ENCODE data around the gene TRMO.
"Not testable (repeated sequence)": the region's sequence is repeated elsewhere in the genome, so short reads cannot be mapped to it uniquely, and the experiment has no call there.

Gene TRMO

DNA sequence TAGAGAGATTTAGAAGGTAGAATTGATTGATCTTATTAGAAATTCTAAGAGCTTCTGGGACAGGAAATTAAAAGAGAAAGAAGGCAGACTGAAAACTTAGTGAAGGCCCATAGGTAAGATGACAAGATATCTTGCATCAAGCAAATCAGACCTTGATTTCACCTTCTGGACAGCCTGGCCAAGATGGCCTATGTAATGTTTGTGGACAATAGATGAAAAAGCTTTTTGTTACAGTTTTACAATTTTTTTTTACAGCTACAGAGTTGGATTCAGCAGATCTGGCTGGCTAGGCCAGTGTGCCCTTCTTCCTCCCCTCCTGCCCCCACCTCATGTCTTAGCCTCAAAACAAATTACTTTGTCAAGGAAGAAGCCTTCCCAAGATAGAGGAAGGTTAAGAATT is 37.3 kb upstream of the TRMO start:
- FAIRE-seq: no peak
- TF ChIP-seq POLR2A (IDR thresholded peaks at IDR 0.05; ENCODE audit: low read depth, low read length) (no peak), SPI1 (IDR thresholded peaks at IDR 0.05; ENCODE audit: low read depth, low read length) (no peak), TAF1 (IDR thresholded peaks at IDR 0.05; ENCODE audit: low read depth, low read length) (no peak), POU2F2 (IDR thresholded peaks at IDR 0.05; ENCODE audit: low read depth, low read length) (no peak)
- DNase-seq (ENCODE audit: insufficient read length, low spot score): no peak

DNA sequence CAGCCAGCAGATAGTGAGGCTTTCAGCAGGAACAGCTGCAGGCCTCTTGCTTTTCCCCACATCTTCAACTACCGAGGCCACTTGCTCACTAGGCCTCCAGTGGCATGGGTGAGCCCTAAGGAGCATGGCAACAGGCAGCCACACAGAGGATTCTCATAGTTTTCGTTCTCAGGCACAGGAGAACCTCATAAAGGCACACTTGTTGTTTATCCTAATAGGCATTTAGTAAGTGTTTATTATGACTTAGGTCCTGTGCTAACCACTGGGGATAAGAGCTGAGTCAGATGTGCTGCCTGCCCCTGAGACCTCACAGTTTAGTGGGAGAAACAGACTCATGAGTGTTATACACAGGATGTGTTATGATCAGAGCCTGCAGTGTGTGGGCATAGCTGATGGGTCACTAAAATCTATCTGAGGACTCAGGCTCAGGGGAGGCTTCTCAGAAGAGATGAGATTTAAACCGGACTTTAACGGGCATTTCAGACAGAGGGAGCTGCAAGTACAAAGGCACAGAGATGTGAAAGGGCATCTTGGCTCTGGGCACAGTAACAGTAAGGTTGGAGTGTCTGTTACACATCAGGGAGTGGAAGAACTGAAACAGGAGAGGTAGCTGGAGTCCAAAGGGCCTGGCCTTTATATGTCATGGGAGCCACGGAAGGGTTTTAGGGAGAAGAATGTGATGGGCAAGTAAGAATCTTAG is 36.7 kb upstream of the TRMO start:
- TF ChIP-seq SPI1 (IDR thresholded peaks at IDR 0.05; ENCODE audit: low read depth, low read length): no peak
- no peak for TF ChIP-seq PAX5 (IDR thresholded peaks at IDR 0.05; ENCODE audit: insufficient read depth, low read length, severe bottlenecking)
- no peak for TF ChIP-seq POLR2AphosphoS5 (IDR thresholded peaks at IDR 0.05; ENCODE audit: low read depth, low read length)
- no peak for TF ChIP-seq POU2F2 (IDR thresholded peaks at IDR 0.05; ENCODE audit: low read depth, low read length)
- no peak for TF ChIP-seq POLR2A (IDR thresholded peaks at IDR 0.05; ENCODE audit: low read depth, low read length)
- no peak for TF ChIP-seq TAF1 (IDR thresholded peaks at IDR 0.05; ENCODE audit: low read depth, low read length)
- DNase-seq (ENCODE audit: insufficient read length, low spot score) (no peak), FAIRE-seq (no peak)

- no peak for TF ChIP-seq POLR2AphosphoS5 (IDR thresholded peaks at IDR 0.05; ENCODE audit: low read depth, low read length)
- TF ChIP-seq PAX5 (IDR thresholded peaks at IDR 0.05; ENCODE audit: insufficient read depth, low read length, severe bottlenecking): no peak
- TF ChIP-seq POU2F2 (IDR thresholded peaks at IDR 0.05; ENCODE audit: low read depth, low read length): no peak
- TF ChIP-seq TAF1 (IDR thresholded peaks at IDR 0.05; ENCODE audit: low read depth, low read length): no peak
- no peak for TF ChIP-seq SPI1 (IDR thresholded peaks at IDR 0.05; ENCODE audit: low read depth, low read length)
- TF ChIP-seq POLR2A (IDR thresholded peaks at IDR 0.05; ENCODE audit: low read depth, low read length): no peak
- DNase-seq (ENCODE audit: insufficient read length, low spot score): no peak
- FAIRE-seq: peak; percentile 35
Measured at GRCh38 chr9:97956331-97956730, 34.0 kb upstream of the TRMO start.

DNA sequence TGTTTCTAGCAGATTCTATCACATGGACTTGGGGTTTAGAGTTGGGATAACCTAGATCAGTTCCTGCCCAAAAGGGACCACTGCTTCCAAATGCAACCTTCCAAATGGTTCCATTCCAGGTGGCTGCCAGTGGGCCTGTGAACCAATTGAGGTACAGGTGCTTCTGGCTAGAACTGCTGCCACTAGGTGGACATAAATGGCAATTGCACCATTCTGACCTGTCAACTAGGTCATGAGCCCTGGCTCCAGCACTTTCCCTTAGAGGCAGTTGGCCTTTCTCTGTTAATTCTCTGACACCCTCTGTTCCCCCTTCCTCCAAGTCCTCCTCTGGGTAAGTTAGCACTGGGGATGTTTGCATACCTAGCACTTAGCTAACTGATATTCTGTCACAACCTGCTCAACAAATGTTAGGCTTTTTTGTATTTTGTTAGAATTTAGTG is 32.3 kb upstream of the TRMO start:
- no peak for TF ChIP-seq POLR2AphosphoS5 (IDR thresholded peaks at IDR 0.05; ENCODE audit: low read depth, low read length)
- TF ChIP-seq SPI1 (IDR thresholded peaks at IDR 0.05; ENCODE audit: low read depth, low read length): no peak
- TF ChIP-seq PAX5 (IDR thresholded peaks at IDR 0.05; ENCODE audit: insufficient read depth, low read length, severe bottlenecking): no peak
- no peak for TF ChIP-seq TAF1 (IDR thresholded peaks at IDR 0.05; ENCODE audit: low read depth, low read length)
- no peak for TF ChIP-seq POU2F2 (IDR thresholded peaks at IDR 0.05; ENCODE audit: low read depth, low read length)
- TF ChIP-seq POLR2A (IDR thresholded peaks at IDR 0.05; ENCODE audit: low read depth, low read length): no peak
- FAIRE-seq: peak; percentile 95
- peak; percentile 51 for DNase-seq (ENCODE audit: insufficient read length, low spot score)

GRCh38 chr9:97950873-97951272 is 28.6 kb upstream of the TRMO start:
- not testable (repeated sequence) for DNase-seq (ENCODE audit: insufficient read length, low spot score); FAIRE-seq

DNA sequence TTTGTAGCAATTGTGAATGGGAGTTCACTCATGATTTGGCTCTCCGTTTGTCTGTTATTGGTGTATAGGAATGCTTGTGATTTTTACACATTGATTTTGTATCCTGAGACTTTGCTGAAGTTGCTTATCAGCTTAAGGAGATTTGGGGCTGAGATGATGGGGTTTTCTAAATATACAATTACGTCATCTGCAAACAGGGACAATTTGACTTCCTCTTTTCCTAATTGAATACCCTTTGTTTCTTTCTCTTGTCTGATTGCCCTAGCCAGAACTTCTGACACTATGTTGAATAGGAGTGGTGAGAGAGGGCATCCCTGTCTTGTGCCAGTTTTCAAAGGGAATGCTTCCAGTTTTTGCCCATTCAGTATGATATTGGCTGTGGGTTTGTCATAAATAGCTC is 24.8 kb upstream of the TRMO start:
- not testable (repeated sequence) for FAIRE-seq; DNase-seq (ENCODE audit: insufficient read length, low spot score)

DNA sequence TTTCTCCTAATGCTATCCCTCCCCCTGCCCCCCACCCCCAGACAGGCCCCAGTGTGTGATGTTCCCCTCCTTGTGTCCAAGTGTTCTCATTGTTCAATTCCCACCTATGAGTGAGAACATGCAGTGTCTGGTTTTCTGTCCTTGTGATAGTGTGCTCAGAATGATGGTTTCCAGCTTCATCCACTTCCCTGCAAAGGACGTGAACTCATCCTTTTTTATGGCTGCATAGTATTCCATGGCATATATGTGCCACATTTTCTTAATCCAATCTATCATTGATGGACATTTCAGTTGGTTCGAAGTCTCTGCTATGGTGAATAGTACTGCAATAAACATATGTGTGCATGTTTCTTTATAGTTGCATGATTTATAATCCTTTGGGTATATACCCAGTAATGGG is 23.2 kb upstream of the TRMO start:
- FAIRE-seq; DNase-seq (ENCODE audit: insufficient read length, low spot score): not testable (repeated sequence)

DNA sequence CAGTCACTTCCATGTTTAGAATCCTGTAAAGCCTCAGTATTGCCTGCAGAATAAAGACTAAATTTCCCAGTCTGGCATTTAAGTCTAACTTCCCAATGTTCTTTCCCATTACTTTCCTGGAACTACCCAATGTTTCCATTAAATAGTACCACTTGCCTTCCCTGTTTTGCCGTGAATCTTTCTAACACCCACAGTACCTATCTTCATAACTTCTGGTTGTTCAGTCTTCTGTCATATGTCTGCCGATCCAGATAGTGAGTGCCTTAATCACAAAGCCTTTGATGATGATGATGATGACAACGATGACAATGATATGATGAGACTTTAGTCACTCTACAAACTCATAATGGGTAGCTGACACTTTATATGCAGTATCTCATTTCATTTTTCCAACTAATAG is 22.3 kb upstream of the TRMO start:
- FAIRE-seq (no peak), DNase-seq (ENCODE audit: insufficient read length, low spot score) (no peak)
- TF ChIP-seq POLR2AphosphoS5 (IDR thresholded peaks at IDR 0.05; ENCODE audit: low read depth, low read length) (no peak), SPI1 (IDR thresholded peaks at IDR 0.05; ENCODE audit: low read depth, low read length) (no peak), TAF1 (IDR thresholded peaks at IDR 0.05; ENCODE audit: low read depth, low read length) (no peak), PAX5 (IDR thresholded peaks at IDR 0.05; ENCODE audit: insufficient read depth, low read length, severe bottlenecking) (no peak)

DNA sequence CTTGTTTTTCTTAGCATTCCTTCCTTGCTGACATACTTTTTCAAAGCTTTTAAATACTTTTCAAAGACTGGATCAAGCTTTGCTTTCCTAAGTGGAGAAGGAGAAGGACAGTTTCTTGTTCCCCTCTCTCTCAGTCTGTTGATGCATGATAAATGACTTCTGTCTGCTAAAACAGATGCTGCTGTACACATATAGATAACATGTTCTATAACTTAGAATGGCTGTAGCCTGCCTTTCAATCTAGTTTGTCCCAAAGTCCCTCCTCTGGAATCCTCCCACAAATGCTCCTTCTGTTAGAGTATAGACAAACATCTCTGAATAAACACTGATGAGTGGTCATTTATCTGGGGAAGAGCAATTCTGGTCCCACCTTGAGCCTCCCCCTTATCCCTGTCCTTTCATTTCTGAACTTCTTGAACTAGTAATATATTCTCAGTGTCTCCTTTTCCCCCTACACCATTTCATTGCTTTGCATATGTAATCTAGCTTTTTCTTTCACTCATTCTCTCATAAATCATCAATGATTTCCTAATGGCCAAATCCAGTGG is 21.1 kb upstream of the TRMO start:
- DNase-seq (ENCODE audit: insufficient read length, low spot score) (no peak), FAIRE-seq (no peak)
- TF ChIP-seq POLR2AphosphoS5 (IDR thresholded peaks at IDR 0.05; ENCODE audit: low read depth, low read length) (no peak), POLR2A (IDR thresholded peaks at IDR 0.05; ENCODE audit: low read depth, low read length) (no peak), TAF1 (IDR thresholded peaks at IDR 0.05; ENCODE audit: low read depth, low read length) (no peak)

- FAIRE-seq: peak; percentile 40
- no peak for DNase-seq (ENCODE audit: insufficient read length, low spot score)
Measured at GRCh38 chr9:97941323-97941722, 19.0 kb upstream of the TRMO start.

DNA sequence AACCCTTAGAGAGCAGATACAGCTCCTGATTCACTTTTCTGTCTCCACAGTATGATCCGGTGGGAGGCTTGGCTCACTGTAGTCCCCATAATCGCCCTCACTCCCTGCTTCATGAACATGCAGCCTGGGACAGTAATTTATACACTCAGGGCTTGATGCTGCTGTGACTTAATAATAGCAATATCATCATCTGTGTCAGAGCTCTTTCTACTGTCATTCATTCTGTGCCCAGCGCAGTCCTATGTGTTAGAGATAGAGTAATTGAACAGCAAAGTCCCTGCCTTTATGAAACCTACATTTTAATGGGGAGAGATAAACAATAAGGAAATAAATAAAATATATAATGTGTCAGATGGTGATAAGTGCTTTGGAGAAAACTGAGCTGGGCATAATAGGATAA is 18.4 kb upstream of the TRMO start:
- TF ChIP-seq PAX5 (IDR thresholded peaks at IDR 0.05; ENCODE audit: insufficient read depth, low read length, severe bottlenecking) (no peak), POLR2A (IDR thresholded peaks at IDR 0.05; ENCODE audit: low read depth, low read length) (no peak), POU2F2 (IDR thresholded peaks at IDR 0.05; ENCODE audit: low read depth, low read length) (no peak), TAF1 (IDR thresholded peaks at IDR 0.05; ENCODE audit: low read depth, low read length) (no peak), SPI1 (IDR thresholded peaks at IDR 0.05; ENCODE audit: low read depth, low read length) (no peak), POLR2AphosphoS5 (IDR thresholded peaks at IDR 0.05; ENCODE audit: low read depth, low read length) (no peak)
- DNase-seq (ENCODE audit: insufficient read length, low spot score) (no peak), FAIRE-seq (no peak)

More at GRCh38 chr9:97941323-97941722, 19.0 kb upstream of the TRMO start:
- TF ChIP-seq POLR2AphosphoS5 (IDR thresholded peaks at IDR 0.05; ENCODE audit: low read depth, low read length) (no peak), POU2F2 (IDR thresholded peaks at IDR 0.05; ENCODE audit: low read depth, low read length) (no peak), POLR2A (IDR thresholded peaks at IDR 0.05; ENCODE audit: low read depth, low read length) (no peak), PAX5 (IDR thresholded peaks at IDR 0.05; ENCODE audit: insufficient read depth, low read length, severe bottlenecking) (no peak), TAF1 (IDR thresholded peaks at IDR 0.05; ENCODE audit: low read depth, low read length) (no peak), SPI1 (IDR thresholded peaks at IDR 0.05; ENCODE audit: low read depth, low read length) (no peak)
